G401.6 (cell line): ENCODE results near the gene SNX10.
"Not testable (repeated sequence)": the region's sequence is repeated elsewhere in the genome, so short reads cannot be mapped to it uniquely, and the experiment has no call there.

Experiments used
- FAIRE-seq: peaks from 2 replicates; lab custom pipeline; 2012; peaks lifted over from hg19 to GRCh38; lab: Jason Lieb, UNC

SNX10 gene

GRCh38 chr7:26291699-26292538, at the start of gene SNX10:
Gene SNX10, plus strand, starts transcription at chr7:26291862. Its CDS starts 54,581 bp downstream, at chr7:26346443.
- no peak for FAIRE-seq

GRCh38 chr7:26245150-26245549, 46.5 kb upstream of the SNX10 start:
- FAIRE-seq: no peak

GRCh38 chr7:26250239-26250638, 41.4 kb upstream of the SNX10 start:
- no peak for FAIRE-seq

- FAIRE-seq: not testable (repeated sequence)
Measured at GRCh38 chr7:26261866-26262265, 29.8 kb upstream of the SNX10 start.

GRCh38 chr7:26265065-26265464, 26.6 kb upstream of the SNX10 start:
- no peak for FAIRE-seq

GRCh38 chr7:26265499-26266075, 26.1 kb upstream of the SNX10 start:
- FAIRE-seq: no peak

- FAIRE-seq: no peak
Measured at GRCh38 chr7:26267601-26268166, 24.0 kb upstream of the SNX10 start.

- FAIRE-seq: no peak
Measured at GRCh38 chr7:26275213-26275612, 16.4 kb upstream of the SNX10 start.

GRCh38 chr7:26278770-26279169, 12.9 kb upstream of the SNX10 start:
- peak; percentile 94 for FAIRE-seq

GRCh38 chr7:26279405-26279804, 12.3 kb upstream of the SNX10 start:
- no peak for FAIRE-seq

GRCh38 chr7:26280097-26280496, 11.6 kb upstream of the SNX10 start:
- FAIRE-seq: no peak

GRCh38 chr7:26280723-26281122, 10.9 kb upstream of the SNX10 start:
- no peak for FAIRE-seq

- no peak for FAIRE-seq
Measured at GRCh38 chr7:26284477-26284876, 7.2 kb upstream of the SNX10 start.

GRCh38 chr7:26284995-26285632, 6.5 kb upstream of the SNX10 start:
- FAIRE-seq: peak; percentile 92

GRCh38 chr7:26286157-26286556, 5.5 kb upstream of the SNX10 start:
- peak; percentile 63 for FAIRE-seq

- not testable (repeated sequence) for FAIRE-seq
Measured at GRCh38 chr7:26288126-26288525, 3.5 kb upstream of the SNX10 start.

GRCh38 chr7:26291251-26291650, 411 bp upstream of the SNX10 start:
- FAIRE-seq: no peak

GRCh38 chr7:26292768-26293560, 1.3 kb downstream of the SNX10 start:
- FAIRE-seq: no peak

- no peak for FAIRE-seq
Measured at GRCh38 chr7:26293569-26294308, 2.1 kb downstream of the SNX10 start.

- no peak for FAIRE-seq
Measured at GRCh38 chr7:26295015-26295414, 3.4 kb downstream of the SNX10 start.

- no peak for FAIRE-seq
Measured at GRCh38 chr7:26295586-26295985, 3.9 kb downstream of the SNX10 start.
